ENCODE measurements around the gene DNAAF8.

The DNAAF8 gene

GRCh38 chr16:4743226-4743878 lies 9.0 kb downstream of the DNAAF8 start:
- no peak overlapping the region for H2AFZ ChIP-seq (ENCODE audit: low read depth, low read length)

GRCh38 chr16:4744555-4745273 lies 10.4 kb downstream of the DNAAF8 start:
- Histone ChIP-seq H3K36me3 (ENCODE audit: insufficient read depth, low read length) (0 out of 2 replicates have a peak, but pooled peaks cover 1% of the 10 kb centered on the region), H3K27ac (ENCODE audit: low read length) (no peak overlapping the region), H4K20me1 (ENCODE audit: insufficient read depth, low read length) (peaks cover 3% of the 10 kb centered on the region; the same call in 1 of the 2 replicates), H3K9ac (ENCODE audit: low read depth, low read length) (no peak overlapping the region), H3K4me2 (ENCODE audit: insufficient read depth, low read length) (no peak overlapping the region), H3K4me1 (ENCODE audit: insufficient read depth, low read length) (no peaks in the 10 kb centered on the region), H3K4me3 (ENCODE audit: low read depth in 1 of 2, low read length in 2 of 2) (no peak overlapping the region), H3K9me3 (ENCODE audit: insufficient read depth, low read length, severe bottlenecking) (no peaks in the 10 kb centered on the region), H2AFZ (ENCODE audit: low read depth, low read length) (no peak overlapping the region), H3K79me2 (ENCODE audit: insufficient read depth, low read length) (no peaks in the 10 kb centered on the region), H3K27me3 (ENCODE audit: insufficient read depth, low read length, poor library complexity) (no peaks in the 10 kb centered on the region)
- DNase-seq (no peak), ATAC-seq (ENCODE audit: insufficient read depth, low read depth) (no peak)
- TF ChIP-seq CTCF (IDR thresholded peaks at IDR 0.05; ENCODE audit: borderline replicate concordance, extremely low read depth, low read length, poor library complexity, severe bottlenecking) (no peak), EZH2 (IDR thresholded peaks at IDR 0.05; ENCODE audit: borderline replicate concordance, low read depth, low read length, severe bottlenecking) (no peak)

More at GRCh38 chr16:4743226-4743878, 9.0 kb downstream of the DNAAF8 start:
- Histone ChIP-seq H3K9me3 (ENCODE audit: insufficient read depth, low read length, severe bottlenecking) (no peaks in the 10 kb centered on the region), H3K27ac (ENCODE audit: low read length) (no peak overlapping the region), H3K27me3 (ENCODE audit: insufficient read depth, low read length, poor library complexity) (no peaks in the 10 kb centered on the region), H4K20me1 (ENCODE audit: insufficient read depth, low read length) (peaks cover 3% of the 10 kb centered on the region; the same call in 1 of the 2 replicates), H3K4me2 (ENCODE audit: insufficient read depth, low read length) (no peak overlapping the region), H3K79me2 (ENCODE audit: insufficient read depth, low read length) (no peaks in the 10 kb centered on the region), H3K4me1 (ENCODE audit: insufficient read depth, low read length) (no peaks in the 10 kb centered on the region), H3K9ac (ENCODE audit: low read depth, low read length) (no peak overlapping the region), H3K4me3 (ENCODE audit: low read depth in 1 of 2, low read length in 2 of 2) (no peak overlapping the region), H3K36me3 (ENCODE audit: insufficient read depth, low read length) (no peaks in the 10 kb centered on the region)
- DNase-seq (no peak), ATAC-seq (ENCODE audit: insufficient read depth, low read depth) (no peak)
- TF ChIP-seq EZH2 (IDR thresholded peaks at IDR 0.05; ENCODE audit: borderline replicate concordance, low read depth, low read length, severe bottlenecking): no peak
- TF ChIP-seq CTCF (IDR thresholded peaks at IDR 0.05; ENCODE audit: borderline replicate concordance, extremely low read depth, low read length, poor library complexity, severe bottlenecking): no peak

- ATAC-seq (ENCODE audit: insufficient read depth, low read depth) (no peak), DNase-seq (no peak)
- no peaks in the 10 kb centered on the region for H3K4me1 ChIP-seq (ENCODE audit: insufficient read depth, low read length)
- TF ChIP-seq CTCF (IDR thresholded peaks at IDR 0.05; ENCODE audit: borderline replicate concordance, extremely low read depth, low read length, poor library complexity, severe bottlenecking): no peak
- TF ChIP-seq EZH2 (IDR thresholded peaks at IDR 0.05; ENCODE audit: borderline replicate concordance, low read depth, low read length, severe bottlenecking): no peak
- H2AFZ ChIP-seq (ENCODE audit: low read depth, low read length): no peak overlapping the region
- no peak overlapping the region for H3K27ac ChIP-seq (ENCODE audit: low read length)
- H4K20me1 ChIP-seq (ENCODE audit: insufficient read depth, low read length): peaks cover 3% of the 10 kb centered on the region; the same call in 1 of the 2 replicates
- 0 out of 2 replicates have a peak, but pooled peaks cover 6% of the 10 kb centered on the region for H3K36me3 ChIP-seq (ENCODE audit: insufficient read depth, low read length)
- H3K27me3 ChIP-seq (ENCODE audit: insufficient read depth, low read length, poor library complexity): no peaks in the 10 kb centered on the region
- H3K79me2 ChIP-seq (ENCODE audit: insufficient read depth, low read length): no peaks in the 10 kb centered on the region
- H3K4me2 ChIP-seq (ENCODE audit: insufficient read depth, low read length): no peak overlapping the region
- no peak overlapping the region for H3K4me3 ChIP-seq (ENCODE audit: low read depth in 1 of 2, low read length in 2 of 2)
- no peaks in the 10 kb centered on the region for H3K9me3 ChIP-seq (ENCODE audit: insufficient read depth, low read length, severe bottlenecking)
- no peak overlapping the region for H3K9ac ChIP-seq (ENCODE audit: low read depth, low read length)
These were observed 10.9 kb downstream of the DNAAF8 start for GRCh38 chr16:4745274-4745569.

Measured in DND-41 (cell line).